ENCODE measurements around the gene SHOX.
"Not testable (repeated sequence)": the region's sequence is repeated elsewhere in the genome, so short reads cannot be mapped to it uniquely, and the experiment has no call there.

Gene SHOX

DNA sequence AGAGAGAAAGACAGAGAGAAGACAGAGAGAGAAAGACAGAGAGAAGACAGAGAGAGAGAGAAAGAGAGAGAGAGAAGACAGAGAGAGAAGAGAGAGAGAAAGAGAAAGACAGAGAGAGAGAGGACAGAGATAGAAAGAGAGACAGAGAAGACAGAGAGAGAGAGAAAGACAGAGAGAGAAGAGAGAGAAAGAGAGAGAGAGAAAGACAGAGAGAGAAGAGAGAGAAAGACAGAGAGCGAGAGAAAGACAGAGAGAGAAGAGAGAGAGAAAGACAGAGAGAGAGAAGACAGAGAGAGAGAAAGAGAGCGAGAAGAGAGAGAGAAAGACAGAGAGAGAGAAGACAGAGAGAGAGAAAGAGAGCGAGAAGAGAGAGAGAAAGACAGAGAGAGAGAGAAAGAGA lies 7.8 kb upstream of the SHOX start:
- not testable (repeated sequence) for DNase-seq

DNA sequence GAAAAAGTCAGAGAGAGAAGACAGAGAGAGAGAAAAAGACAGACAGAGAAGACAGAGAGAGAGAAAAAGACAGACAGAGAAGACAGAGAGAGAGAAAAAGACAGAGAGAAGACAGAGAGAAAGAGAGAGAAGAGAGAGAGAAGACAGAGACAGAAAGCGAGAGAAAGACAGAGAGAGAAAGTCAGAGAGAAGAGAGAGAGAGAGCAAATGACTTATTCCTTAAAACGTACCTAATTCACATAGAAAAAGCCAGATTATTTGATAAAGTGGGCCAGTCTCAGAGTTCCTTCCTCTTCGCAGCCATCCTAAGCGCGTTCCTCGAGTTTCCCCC lies 7.4 kb upstream of the SHOX start:
- DNase-seq = no peak

DNA sequence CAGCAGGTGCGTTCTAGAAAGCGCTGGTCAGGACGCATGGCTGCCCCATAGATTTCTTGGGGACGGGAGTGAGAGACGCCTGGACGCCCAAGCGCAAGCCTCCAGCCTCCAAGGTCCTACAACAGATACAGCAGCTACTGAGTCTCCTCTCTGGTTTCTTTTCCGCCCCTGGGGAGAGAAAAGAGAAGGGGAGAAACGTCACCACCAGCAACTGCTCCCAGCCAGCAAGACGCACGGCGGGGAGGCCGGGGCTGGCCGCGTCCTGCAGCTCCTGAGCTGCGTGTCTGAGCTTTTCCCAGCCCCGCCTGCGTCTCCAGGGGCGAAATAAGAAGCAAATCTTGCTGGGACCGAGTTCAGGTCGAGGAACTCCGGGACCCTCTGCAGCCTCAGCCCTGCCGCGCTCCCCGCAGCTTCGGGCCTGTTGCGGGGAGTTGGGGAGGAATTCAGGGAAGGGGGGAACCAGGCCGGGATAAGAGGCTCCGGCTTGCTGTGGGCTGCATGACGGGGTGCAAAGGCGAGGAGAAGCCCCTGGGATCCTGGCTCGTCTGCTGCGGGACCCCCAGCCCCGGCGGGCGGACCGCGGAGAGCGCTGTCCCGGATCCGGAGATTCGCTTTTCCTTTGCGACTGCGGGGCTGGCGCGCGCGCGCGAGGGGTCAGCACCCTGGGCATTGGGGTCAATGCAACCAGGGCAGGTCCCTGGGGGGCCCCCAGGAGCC lies 6.8 kb upstream of the SHOX start:
- DNase-seq = no peak

DNA sequence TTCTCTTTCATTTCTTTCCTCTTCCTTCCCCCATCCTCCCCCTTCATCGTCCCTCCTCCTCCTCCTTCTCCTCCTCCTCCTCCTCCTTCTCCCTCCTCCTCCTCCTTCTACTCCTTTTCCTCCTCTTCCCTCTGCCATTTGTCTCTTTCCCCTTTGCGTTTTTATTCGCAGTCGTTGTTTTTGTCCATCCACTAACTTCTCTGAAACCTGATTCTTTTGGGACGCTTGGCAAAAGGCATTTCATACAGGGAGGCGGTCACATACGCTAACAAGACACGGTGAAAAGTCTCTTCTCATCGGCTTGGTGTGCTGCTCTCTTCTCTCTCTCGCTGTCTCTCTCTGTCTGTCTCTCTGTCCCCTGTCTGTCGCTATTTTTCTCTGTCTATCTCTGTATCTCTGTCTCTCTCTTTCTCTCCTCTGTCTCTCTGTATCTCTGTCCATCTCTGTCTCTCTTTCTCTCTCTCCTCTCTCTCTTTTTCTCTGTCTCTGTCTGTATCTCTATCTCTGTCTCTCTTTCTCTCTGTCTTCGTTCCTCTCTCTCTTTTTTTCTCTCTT lies 5.4 kb upstream of the SHOX start:
- no peak for DNase-seq

DNA sequence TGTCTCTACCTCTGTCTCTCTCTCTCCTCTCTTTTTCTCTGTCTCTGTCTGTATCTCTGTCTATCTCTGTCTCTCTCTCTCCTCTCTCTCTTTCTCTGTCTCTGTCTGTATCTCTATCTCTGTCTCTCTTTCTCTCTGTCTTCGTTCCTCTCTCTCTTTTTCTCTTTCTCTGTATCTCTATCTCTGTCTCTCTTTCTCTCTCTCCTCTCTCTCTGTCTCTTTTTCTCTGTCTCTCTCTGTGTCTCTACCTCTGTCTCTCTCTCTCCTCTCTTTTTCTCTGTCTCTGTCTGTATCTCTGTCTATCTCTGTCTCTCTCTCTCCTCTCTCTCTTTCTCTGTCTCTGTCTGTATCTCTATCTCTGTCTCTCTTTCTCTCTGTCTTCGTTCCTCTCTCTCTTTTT lies 4.5 kb upstream of the SHOX start:
- not testable (repeated sequence) for DNase-seq

DNA sequence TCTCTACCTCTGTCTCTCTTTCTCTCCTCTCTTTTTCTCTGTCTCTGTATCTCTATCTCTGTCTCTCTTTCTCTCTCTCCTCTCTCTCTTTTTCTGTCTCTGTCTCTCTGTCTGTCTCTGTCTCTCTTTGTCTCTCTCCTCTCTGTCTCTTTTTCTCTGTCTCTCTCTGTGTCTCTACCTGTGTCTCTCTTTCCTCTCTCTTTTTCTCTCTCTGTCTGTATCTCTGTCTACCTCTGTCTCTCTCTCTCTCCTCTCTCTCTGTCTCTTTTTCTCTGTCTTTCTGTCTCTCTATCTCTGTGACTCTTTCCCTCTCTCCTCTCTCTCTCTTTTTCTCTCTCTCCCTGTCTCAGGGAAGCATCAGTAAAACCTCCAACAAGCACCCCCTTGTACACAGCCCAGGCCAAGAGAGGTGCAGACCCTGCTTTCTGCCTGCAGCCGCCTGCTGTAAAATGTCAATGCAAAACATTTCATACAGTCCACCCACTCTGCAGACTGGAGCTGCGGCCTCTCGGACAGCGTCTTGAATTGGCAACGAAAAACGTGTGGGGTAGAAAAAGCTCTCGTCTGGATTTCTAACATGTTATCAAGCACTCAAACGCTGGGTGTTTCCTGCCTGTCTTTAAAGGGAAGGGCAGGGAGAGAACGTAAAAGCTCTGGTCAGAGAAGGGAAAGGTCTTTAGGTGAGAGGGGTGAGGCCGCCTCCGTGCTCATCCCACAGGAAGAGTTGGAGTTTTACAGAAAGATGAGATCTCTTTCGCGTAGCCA lies 3.7 kb upstream of the SHOX start:
- DNase-seq = no peak

DNA sequence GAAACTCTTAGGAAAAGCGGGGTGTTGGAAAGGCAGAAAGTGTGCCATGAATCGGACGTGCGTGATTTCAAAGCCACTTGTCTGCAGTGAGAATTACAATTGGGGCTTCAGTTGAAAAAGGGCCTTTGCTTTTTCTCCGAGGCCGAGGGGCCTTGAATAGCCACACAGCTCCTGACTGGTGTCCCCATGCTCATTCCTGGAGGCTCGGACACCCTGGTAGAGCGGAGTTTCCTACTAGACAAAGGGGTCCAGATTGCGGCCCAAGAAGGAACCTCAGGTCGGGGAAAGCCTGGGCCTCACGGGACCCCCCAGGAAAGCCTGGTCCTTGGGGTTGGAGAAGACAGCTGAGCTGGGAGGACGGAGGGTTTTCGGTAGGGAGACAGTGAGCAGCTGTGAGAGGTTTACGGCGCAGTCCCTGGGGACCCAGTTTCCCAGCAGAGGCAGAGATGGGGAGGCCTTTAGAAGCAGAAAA lies 3.0 kb upstream of the SHOX start:
- no peak for DNase-seq

DNA sequence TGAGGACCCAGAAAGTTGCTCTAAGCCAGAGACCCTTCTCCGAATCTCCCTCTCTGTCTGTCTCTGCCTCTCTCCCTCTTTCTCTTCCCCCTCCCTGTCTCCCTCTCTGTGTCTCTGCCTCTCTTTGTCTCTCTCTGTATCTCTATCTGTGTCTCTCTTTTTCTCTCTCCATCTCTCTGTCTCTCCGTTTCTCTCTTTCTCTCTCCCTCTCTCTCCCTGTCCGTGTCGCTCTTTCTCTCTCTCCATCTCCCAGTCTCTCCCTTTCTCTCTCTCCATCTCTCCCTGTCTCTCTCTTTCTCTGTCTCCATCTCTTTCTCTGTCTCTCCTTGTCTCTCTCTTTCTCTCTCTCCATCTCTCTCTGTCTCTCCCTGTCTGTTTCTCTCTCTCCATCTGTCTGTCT lies 2.6 kb upstream of the SHOX start:
- DNase-seq = no peak

DNA sequence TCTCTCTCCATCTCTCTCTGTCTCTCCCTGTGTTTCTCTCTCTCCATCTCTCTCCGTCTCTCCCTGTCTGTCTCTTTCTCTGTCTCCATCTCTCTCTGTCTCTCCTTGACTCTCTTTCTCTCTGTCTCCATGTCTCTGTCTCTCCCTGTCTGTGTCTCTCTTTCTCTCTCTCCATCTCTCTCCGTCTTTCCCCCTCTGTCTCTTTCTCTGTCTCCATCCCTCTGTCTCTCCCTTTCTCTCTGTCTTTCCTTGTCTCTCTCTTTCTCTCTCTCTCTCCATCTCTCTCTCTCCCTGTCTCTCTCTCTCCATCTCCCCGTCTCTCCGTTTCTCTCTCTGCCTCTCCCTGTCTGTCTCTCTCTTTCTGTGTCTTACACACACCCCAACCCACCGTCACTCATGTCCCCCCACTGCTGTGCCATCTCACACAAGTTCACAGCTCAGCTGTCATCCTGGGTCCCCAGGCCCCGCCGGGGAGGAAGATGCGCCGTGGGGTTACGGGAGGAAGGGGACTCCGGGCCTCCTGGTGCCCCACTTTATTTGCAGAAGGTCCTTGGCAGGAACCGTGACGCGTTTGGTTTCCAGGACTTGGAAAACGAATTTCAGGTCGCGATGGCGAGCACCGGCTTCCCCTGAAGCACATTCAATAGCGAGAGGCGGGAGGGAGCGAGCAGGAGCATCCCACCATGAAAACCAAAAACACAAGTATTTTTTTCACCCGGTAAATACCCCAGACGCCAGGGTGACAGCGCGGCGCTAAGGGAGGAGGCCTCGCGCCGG lies 1.2 kb upstream of the SHOX start:
- no peak for DNase-seq

DNA sequence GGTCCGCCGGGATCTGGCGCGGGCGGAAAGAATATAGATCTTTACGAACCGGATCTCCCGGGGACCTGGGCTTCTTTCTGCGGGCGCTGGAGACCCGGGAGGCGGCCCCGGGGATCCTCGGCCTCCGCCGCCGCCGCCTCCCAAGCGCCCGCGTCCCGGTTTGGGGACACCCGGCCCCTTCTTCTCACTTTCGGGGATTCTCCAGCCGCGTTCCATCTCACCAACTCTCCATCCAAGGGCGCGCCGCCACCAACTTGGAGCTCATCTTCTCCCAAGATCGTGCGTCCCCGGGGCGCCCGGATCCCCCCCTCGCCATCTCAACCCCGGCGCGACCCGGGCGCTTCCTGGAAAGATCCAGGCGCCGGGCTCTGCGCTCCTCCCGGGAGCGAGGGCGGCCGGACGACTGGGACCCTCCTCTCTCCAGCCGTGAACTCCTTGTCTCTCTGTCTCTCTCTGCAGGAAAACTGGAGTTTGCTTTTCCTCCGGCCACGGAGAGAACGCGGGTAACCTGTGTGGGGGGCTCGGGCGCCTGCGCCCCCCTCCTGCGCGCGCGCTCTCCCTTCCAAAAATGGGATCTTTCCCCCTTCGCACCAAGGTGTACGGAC lies 482 bp upstream of the SHOX start:
- no peak for DNase-seq

DNA sequence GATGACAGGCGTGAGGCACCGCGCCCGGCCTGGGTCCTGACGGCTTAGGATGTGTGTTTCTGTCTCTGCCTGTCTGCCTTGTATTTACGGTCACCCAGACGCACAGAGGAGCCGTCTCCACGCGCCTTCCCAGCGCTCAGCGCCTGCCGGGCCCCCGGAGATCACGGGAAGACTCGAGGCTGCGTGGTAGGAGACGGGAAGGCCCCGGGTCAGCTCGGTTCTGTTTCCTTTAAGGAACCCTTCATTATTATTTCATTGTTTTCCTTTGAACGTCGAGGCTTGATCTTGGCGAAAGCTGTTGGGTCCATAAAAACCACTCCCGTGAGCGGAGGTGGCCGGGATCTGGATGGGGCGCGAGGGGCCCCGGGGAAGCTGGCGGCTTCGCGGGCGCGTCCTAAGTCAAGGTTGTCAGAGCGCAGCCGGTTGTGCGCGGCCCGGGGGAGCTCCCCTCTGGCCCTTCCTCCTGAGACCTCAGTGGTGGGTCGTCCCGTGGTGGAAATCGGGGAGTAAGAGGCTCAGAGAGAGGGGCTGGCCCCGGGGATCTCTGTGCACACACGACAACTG lies 1.3 kb downstream of the SHOX start:
- DNase-seq = no peak

DNA sequence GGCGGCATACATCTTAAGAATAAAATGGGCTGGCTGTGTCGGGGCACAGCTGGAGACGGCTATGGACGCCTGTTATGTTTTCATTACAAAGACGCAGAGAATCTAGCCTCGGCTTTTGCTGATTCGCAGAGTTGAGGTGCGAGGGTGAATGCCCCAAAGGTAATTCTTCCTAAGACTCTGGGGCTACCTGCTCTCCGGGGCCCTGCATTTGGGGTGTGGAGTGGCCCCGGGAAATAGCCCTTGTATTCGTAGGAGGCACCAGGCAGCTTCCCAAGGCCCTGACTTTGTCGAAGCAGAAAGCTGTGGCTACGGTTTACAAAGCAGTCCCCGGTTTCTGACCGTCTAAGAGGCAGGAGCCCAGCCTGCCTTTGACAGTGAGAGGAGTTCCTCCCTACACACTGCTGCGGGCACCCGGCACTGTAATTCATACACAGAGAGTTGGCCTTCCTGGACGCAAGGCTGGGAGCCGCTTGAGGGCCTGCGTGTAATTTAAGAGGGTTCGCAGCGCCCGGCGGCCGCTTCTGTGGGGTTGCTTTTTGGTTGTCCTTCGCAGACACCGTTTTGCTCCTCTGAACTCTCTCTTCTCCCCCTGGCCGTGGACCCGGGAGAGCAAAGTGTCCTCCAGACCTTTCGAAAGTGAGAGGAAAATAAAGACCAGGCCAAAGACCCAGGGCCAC lies 1.9 kb downstream of the SHOX start:
- DNase-seq = no peak

DNA sequence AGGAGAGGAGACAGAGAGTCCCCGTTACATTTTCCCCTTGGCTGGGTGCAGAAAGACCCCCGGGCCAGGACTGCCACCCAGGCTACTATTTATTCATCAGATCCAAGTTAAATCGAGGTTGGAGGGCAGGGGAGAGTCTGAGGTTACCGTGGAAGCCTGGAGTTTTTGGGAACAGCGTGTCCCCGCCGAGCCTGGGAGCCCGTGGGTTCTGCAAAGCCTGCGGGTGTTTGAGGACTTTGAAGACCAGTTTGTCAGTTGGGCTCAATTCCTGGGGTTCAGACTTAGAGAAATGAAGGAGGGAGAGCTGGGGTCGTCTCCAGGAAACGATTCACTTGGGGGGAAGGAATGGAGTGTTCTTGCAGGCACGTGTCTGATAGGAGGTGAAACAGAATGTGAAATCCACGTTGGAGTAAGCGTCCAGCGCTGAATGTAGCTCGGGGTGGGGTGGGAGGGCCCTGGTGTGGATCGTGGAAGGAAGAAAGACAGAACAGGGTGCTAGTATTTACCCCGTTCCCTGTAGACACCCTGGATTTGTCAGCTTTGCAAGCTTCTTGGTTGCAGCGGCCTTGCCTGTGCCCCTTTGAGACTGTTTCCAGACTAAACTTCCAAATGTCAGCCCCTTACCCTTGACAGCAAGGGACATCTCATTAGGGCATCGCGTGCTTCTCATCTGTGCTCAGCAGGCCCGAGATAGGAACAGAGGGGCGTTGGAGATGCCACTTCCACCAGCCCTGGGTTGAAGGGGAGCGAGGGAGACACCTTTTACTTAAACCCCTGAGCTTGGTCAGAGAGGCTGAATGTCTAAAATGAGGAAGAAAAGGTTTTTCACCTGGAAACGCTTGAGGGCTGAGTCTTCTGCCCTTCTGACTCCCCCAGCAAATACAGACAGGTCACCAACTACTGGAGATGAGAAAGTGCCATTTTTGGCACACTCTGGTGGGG lies 2.7 kb downstream of the SHOX start:
- no peak for DNase-seq

DNA sequence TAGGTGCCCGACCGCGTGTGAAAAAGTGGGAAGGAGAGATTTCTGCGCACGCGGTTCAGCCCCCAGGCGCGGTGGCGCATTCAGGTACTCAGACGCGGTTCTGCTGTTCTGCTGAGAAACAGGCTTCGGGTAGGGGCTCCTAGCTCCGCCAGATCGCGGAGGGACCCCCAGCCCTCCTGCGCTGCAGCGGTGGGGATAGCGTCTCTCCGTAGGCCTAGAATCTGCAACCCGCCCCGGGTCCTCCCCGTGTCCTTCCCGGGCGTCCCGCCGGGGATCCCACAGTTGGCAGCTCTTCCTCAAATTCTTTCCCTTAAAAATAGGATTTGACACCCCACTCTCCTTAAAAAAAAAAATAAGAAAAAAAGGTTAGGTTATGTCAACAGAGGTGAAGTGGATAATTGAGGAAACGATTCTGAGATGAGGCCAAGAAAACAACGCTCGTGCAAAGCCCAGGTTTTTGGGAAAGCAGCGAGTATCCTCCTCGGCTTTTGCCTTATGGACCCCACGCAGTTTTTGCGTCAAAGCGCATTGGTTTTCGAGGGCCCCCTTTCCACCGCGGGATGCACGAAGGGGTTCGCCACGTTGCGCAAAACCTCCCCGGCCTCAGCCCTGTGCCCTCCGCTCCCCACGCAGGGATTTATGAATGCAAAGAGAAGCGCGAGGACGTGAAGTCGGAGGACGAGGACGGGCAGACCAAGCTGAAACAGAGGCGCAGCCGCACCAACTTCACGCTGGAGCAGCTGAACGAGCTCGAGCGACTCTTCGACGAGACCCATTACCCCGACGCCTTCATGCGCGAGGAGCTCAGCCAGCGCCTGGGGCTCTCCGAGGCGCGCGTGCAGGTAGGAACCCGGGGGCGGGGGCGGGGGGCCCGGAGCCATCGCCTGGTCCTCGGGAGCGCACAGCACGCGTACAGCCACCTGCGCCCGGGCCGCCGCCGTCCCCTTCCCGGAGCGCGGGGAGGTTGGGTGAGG lies 3.7 kb downstream of the SHOX start:
- DNase-seq = no peak

DNA sequence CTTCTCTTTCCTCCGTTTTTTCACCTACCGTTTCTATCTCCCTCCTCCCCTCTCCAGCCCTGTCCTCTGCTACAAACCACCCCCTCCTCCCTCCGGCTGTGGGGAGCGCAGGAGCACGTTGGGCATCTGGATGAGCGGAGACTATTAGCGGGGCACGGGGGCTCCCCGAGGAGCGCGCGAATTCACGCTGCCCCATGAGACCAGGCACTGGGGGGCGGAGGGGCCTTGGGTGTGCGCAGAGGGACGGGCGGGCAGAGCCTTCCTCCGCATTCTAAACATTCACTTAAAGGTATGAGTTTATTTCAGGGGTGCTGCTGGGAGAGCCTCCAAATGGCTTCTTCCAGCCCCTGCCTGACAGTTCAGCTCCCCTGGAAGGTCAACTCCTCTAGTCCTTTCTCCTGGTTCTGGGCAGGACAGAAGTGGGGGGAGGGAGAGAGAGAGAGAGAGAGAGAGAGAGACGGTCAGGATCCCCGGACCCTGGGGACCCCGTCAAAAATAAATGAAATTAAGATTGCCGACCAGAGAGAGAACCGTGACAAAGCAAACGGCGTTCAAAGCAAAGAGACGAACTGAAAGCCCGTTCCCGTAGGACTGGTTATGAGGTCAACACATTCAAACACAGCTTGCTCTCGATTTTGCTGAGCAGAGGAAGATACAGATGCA lies 5.0 kb downstream of the SHOX start:
- no peak for DNase-seq

DNA sequence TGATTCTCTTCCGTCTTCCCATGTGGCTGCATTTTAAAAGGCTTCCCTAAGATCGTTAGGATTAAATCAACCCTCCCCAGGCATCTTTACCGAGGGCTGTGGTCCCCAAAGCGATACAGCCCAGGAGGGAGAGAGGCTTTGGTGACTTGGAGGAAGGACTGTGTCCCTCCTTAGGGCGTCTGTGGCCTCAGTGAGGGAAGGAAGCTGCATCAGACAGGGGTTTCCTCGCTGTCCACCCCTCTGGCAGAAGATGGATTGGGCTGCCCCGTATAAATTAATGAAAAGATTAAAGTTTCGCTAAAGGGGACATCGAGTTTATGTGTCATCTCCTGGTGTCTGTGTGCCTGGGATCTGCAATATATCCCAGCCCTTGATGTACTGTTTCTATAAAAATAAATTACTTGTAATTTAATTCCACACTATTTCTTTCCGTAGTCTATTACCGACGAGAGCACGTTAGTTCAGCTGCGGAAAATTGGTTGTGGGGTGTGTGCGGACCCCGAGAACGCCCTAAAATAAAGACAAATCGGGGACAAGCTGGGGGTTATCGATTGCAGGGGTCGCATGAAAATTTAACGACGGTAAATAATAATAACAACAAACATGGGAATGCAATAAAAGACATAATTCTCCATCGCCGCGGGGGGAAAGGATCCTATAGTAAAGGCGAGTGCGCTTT lies 6.5 kb downstream of the SHOX start:
- no peak for DNase-seq

DNA sequence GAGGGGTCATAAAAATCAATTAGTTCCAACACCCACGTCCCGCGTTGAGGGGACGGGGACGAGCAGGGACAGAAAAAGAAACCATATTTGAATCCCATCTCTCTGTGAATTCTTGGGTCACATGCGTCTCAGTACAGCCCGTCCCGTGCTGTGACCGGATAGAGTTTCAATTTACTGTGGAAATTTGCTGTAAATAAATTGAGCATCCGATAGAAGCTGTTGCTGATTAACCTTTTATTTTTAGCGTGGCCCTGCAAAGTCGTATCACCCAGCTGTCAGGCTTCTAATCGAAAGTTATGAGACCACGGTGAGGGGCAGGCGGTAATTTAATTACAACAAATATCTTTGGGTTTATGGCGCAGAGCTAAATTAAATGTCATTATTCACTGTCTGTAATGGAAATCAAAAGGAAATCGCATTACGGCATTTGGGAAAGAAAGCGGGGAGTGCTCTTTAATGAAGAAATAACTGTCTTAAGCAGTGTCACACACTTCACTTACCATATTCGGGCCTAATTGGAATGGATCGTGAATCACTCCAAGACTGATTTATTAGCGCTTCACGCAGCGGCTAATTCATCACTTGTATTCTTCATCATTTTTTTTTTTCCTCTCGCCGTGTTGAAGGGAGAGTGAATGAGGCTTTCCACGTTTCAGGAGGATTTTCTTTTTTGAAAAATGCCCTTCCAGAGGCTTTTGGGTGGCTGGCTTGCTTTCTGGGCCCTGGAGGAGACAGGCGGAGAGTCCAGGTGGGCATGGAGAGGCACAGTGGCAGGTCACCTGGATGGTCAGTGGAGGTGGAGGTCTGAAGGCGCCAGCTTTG lies 7.3 kb downstream of the SHOX start:
- DNase-seq = no peak
